IPS DF 6.9 (cell line): ENCODE measurements around the gene KDM1B.

Experiments used
- DNase-seq: peaks from one replicate; pipeline ENCODE4 v3.0.0-alpha.2; 2013; ENCODE audit warnings: low read depth, low spot score
- H3K27ac ChIP-seq: one replicate; pipeline ENCODE4 v1.5.1; 2013; ENCODE audit warnings: low read length, control low read depth
- H3K27me3 ChIP-seq: 2 replicates; pipeline ENCODE4 v1.6.1; 2013; ENCODE audit warnings: mild to moderate bottlenecking, low read length; ENCODE audit not compliant: control insufficient read depth, insufficient read depth
- H3K36me3 ChIP-seq: 2 replicates; pipeline ENCODE4 v1.6.1; 2013; ENCODE audit warnings: low read length; ENCODE audit not compliant: control insufficient read depth, insufficient read depth
- H3K4me1 ChIP-seq: 2 replicates; pipeline ENCODE4 v1.6.1; 2013; ENCODE audit warnings: low read length; ENCODE audit not compliant: control insufficient read depth, insufficient read depth
- H3K4me3 ChIP-seq: 2 replicates; pipeline ENCODE4 v1.5.1; 2013; ENCODE audit warnings: mild to moderate bottlenecking, low read length
- H3K9me3 ChIP-seq: 2 replicates; pipeline ENCODE4 v1.6.1; 2013; ENCODE audit warnings: low read length, inconsistent platforms; ENCODE audit not compliant: control insufficient read depth, insufficient read depth
- WGBS: extraction: QIAGEN DNeasy Blood & Tissue Kit; methylation state at CpG from one replicate; pipeline ENCODE4 v1.1.7; 2013; ENCODE audit warnings: mixed read lengths, missing lambda C conversion rate; ENCODE audit not compliant: insufficient read length, insufficient coverage; 5-methylcytosine and 5-hydroxymethylcytosine counted together

The KDM1B gene

GRCh38 chr6:18242062-18242851 is 87.0 kb downstream of the KDM1B start:
- Histone ChIP-seq H3K9me3 (no peaks in the 10 kb centered on the region), H3K4me1 (peaks cover 2% of the 10 kb centered on the region; the same call in 1 of the 2 replicates), H3K4me3 (no peak overlapping the region), H3K27ac (no peak overlapping the region), H3K36me3 (peaks cover 9% of the 10 kb centered on the region; the same call in 1 of the 2 replicates), H3K27me3 (no peaks in the 10 kb centered on the region)
- DNase-seq: no peak
- WGBS: no CpG with 5 or more reads among the region's 11 CpGs

DNA sequence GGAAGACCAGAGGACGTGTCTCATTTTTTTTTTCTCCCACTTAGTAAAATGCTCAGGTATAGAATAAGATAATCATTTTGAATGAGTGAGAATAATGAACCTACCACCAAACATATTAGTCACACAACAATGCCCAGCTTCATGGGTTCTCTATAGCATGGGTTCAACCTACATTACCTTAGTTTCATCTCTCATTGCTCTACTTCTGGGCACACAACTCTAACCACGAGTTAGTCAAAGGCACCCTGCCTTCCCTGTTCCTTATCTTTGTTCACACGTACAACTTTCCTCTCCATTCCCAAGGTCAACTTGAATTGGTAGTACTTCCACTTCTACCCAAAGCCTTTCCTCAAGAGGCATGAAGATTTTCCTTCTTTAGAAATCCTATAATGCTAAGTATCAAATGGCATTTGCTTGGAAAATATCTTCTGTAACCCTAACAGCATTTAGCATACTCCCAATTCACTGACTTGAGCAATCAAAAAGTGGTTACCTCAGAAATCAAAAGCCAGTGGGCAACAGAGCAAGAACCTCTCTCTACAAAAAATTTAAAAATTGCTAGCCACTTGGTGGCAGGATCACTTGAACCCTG is 88.2 kb downstream of the KDM1B start:
- Histone ChIP-seq H3K4me3 (no peak overlapping the region), H3K9me3 (no peaks in the 10 kb centered on the region), H3K27me3 (no peaks in the 10 kb centered on the region), H3K27ac (no peak overlapping the region), H3K36me3 (peaks cover 9% of the 10 kb centered on the region; the same call in 1 of the 2 replicates), H3K4me1 (peaks cover 2% of the 10 kb centered on the region; the same call in 1 of the 2 replicates)
- DNase-seq: no peak
- no CpG with 5 or more reads among the region's 3 CpGs for WGBS

GRCh38 chr6:18244251-18244650 is 89.0 kb downstream of the KDM1B start:
- Histone ChIP-seq H3K36me3 (peaks cover 9% of the 10 kb centered on the region; the same call in 1 of the 2 replicates), H3K9me3 (no peaks in the 10 kb centered on the region), H3K4me3 (no peak overlapping the region), H3K27ac (no peak overlapping the region), H3K4me1 (peaks cover 2% of the 10 kb centered on the region; the same call in 1 of the 2 replicates), H3K27me3 (no peaks in the 10 kb centered on the region)
- WGBS: no CpG with 5 or more reads among the region's 2 CpGs
- no peak for DNase-seq

- Histone ChIP-seq H3K4me1 (peaks cover 2% of the 10 kb centered on the region; the same call in 1 of the 2 replicates), H3K27ac (no peak overlapping the region), H3K27me3 (no peaks in the 10 kb centered on the region), H3K36me3 (peaks cover 9% of the 10 kb centered on the region; the same call in 1 of the 2 replicates), H3K4me3 (no peak overlapping the region), H3K9me3 (no peaks in the 10 kb centered on the region)
- no CpG with 5 or more reads among the region's 1 CpG for WGBS
- DNase-seq: no peak
These were observed 89.9 kb downstream of the KDM1B start for GRCh38 chr6:18245079-18245478.

DNA sequence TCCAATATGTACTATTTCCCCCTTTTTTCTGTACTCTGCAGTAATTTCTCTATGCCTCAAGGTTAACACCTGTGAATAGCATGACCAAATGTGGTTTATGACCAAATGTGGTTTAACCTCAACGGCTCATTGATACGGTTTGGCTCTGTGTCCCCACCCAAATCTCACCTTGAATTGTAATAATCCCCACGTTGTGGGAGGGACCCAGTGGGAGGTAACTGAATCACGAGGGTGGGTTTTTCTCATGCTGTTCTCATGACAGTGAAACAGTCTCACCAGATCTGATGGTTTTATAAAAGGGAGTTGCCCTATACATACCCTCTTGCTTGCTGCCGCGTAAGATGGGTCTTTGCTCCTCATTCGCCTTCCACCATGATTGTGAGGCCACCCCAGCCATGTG is 90.4 kb downstream of the KDM1B start:
- Histone ChIP-seq H3K4me1 (peaks cover 2% of the 10 kb centered on the region; the same call in 1 of the 2 replicates), H3K36me3 (peaks cover 9% of the 10 kb centered on the region; the same call in 1 of the 2 replicates), H3K27ac (no peak overlapping the region), H3K9me3 (no peaks in the 10 kb centered on the region), H3K27me3 (no peaks in the 10 kb centered on the region), H3K4me3 (no peak overlapping the region)
- DNase-seq: no peak
- no CpG with 5 or more reads among the region's 7 CpGs for WGBS

DNA sequence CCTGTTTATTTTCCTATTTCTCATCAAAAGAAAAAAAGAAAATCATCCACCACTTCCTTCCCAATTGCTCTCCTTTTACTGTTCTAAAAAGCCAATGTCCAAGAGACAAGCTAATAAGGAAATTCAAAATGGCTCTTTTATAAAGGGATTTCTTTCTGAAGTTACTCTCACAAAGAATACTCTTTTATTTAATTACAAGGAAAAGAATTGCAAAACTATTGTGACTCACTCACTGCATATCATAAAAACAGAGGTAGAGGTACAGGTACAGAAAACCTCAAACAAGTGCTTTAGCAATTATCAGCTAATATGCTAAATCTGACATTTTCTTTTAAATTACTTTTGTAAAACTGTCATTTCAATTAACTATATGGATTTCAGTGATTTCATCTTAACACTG is 91.0 kb downstream of the KDM1B start:
- no peak for DNase-seq
- H3K36me3 ChIP-seq: peaks cover 9% of the 10 kb centered on the region; the same call in 1 of the 2 replicates
- no peak overlapping the region for H3K27ac ChIP-seq
- H3K9me3 ChIP-seq: no peaks in the 10 kb centered on the region
- no peak overlapping the region for H3K4me3 ChIP-seq
- H3K27me3 ChIP-seq: no peaks in the 10 kb centered on the region
- peaks cover 2% of the 10 kb centered on the region; the same call in 1 of the 2 replicates for H3K4me1 ChIP-seq

DNA sequence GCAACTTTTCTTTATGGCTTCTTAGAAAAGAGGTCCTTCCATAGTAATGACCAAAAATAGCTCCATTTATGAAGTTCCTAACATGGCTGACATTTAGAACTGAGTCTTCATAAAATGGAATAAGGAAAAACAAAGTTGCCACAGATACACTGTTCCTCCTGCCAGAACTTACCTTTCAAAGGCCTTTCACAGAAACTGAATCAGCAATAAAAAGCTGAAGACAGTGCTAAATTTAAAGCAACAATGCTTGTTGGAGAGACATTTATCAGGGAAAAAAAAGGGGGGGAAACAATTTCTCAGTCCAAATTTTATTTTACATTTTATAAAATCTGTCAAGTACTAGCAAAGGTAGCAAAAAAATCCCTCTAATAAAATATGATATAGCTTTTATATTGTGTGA is 91.8 kb downstream of the KDM1B start:
- DNase-seq: no peak
- Histone ChIP-seq H3K36me3 (peaks cover 9% of the 10 kb centered on the region; the same call in 1 of the 2 replicates), H3K27me3 (no peaks in the 10 kb centered on the region), H3K4me1 (peaks cover 1% of the 10 kb centered on the region; the same call in 1 of the 2 replicates), H3K9me3 (no peaks in the 10 kb centered on the region), H3K27ac (no peak overlapping the region), H3K4me3 (no peak overlapping the region)

- peaks cover 8% of the 10 kb centered on the region; the same call in 1 of the 2 replicates for H3K36me3 ChIP-seq
- DNase-seq: no peak
- no CpG with 5 or more reads among the region's 2 CpGs for WGBS
- H3K27ac ChIP-seq: no peak overlapping the region
- no peak overlapping the region for H3K4me3 ChIP-seq
- H3K9me3 ChIP-seq: no peaks in the 10 kb centered on the region
- no peaks in the 10 kb centered on the region for H3K4me1 ChIP-seq
- no peaks in the 10 kb centered on the region for H3K27me3 ChIP-seq
These were observed 93.5 kb downstream of the KDM1B start for GRCh38 chr6:18248698-18249097.

GRCh38 chr6:18249271-18249670 is 94.0 kb downstream of the KDM1B start:
- Histone ChIP-seq H3K4me1 (no peaks in the 10 kb centered on the region), H3K27me3 (no peaks in the 10 kb centered on the region), H3K36me3 (peaks cover 10% of the 10 kb centered on the region; the same call in 1 of the 2 replicates), H3K9me3 (no peaks in the 10 kb centered on the region), H3K4me3 (no peak overlapping the region), H3K27ac (no peak overlapping the region)
- WGBS: no CpG with 5 or more reads among the region's 4 CpGs
- no peak for DNase-seq

DNA sequence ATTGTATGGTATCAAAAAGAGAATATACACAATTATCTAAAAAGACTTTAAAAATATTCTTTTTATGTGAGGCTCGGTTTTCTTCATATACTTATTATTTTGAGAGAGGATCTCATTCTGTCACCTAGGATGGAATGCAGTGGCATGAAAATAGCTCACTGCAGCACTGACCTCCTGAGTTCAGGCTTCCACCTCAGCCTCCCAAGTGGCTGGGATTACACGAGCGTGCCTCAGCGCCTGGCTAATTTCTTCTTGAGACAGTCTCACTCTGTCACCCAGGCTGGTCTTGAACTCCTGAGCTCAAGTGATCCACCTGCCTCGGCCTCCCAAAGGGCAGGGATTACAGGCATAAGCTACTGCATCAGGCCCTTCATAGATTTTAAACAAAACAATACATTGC is 98.4 kb downstream of the KDM1B start:
- no peaks in the 10 kb centered on the region for H3K4me1 ChIP-seq
- no peaks in the 10 kb centered on the region for H3K27me3 ChIP-seq
- no peak overlapping the region for H3K4me3 ChIP-seq
- no peaks in the 10 kb centered on the region for H3K9me3 ChIP-seq
- peaks cover 5% of the 10 kb centered on the region; the same call in 1 of the 2 replicates for H3K36me3 ChIP-seq
- H3K27ac ChIP-seq: no peak overlapping the region
- WGBS: no CpG with 5 or more reads among the region's 5 CpGs
- DNase-seq: no peak
